Skeletal muscle cell (primary cell): ENCODE results near the gene ZBTB40.

ENCODE experiments used
- DNase-seq: peaks from one replicate; pipeline ENCODE4 v3.0.0-alpha.2; 2010; ENCODE audit warnings: low read depth
- H3K4me3 ChIP-seq: 2 replicates; pipeline ENCODE4 v1.5.1; 2011; ENCODE audit warnings: low read depth, mild to moderate bottlenecking, control low read depth, low read length, moderate library complexity

ZBTB40 gene, protein sequence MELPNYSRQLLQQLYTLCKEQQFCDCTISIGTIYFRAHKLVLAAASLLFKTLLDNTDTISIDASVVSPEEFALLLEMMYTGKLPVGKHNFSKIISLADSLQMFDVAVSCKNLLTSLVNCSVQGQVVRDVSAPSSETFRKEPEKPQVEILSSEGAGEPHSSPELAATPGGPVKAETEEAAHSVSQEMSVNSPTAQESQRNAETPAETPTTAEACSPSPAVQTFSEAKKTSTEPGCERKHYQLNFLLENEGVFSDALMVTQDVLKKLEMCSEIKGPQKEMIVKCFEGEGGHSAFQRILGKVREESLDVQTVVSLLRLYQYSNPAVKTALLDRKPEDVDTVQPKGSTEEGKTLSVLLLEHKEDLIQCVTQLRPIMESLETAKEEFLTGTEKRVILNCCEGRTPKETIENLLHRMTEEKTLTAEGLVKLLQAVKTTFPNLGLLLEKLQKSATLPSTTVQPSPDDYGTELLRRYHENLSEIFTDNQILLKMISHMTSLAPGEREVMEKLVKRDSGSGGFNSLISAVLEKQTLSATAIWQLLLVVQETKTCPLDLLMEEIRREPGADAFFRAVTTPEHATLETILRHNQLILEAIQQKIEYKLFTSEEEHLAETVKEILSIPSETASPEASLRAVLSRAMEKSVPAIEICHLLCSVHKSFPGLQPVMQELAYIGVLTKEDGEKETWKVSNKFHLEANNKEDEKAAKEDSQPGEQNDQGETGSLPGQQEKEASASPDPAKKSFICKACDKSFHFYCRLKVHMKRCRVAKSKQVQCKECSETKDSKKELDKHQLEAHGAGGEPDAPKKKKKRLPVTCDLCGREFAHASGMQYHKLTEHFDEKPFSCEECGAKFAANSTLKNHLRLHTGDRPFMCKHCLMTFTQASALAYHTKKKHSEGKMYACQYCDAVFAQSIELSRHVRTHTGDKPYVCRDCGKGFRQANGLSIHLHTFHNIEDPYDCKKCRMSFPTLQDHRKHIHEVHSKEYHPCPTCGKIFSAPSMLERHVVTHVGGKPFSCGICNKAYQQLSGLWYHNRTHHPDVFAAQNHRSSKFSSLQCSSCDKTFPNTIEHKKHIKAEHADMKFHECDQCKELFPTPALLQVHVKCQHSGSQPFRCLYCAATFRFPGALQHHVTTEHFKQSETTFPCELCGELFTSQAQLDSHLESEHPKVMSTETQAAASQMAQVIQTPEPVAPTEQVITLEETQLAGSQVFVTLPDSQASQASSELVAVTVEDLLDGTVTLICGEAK

GRCh38 chr1:22451702-22452480, at the start of gene ZBTB40:
Gene ZBTB40, plus strand, starts transcription at chr1:22451851. Its CDS starts 38,098 bp downstream, at chr1:22489949.
- DNase-seq, result peak; percentile 93
- peak within 1 kb of the TSS; percentile 85 for H3K4me3 ChIP-seq

DNA sequence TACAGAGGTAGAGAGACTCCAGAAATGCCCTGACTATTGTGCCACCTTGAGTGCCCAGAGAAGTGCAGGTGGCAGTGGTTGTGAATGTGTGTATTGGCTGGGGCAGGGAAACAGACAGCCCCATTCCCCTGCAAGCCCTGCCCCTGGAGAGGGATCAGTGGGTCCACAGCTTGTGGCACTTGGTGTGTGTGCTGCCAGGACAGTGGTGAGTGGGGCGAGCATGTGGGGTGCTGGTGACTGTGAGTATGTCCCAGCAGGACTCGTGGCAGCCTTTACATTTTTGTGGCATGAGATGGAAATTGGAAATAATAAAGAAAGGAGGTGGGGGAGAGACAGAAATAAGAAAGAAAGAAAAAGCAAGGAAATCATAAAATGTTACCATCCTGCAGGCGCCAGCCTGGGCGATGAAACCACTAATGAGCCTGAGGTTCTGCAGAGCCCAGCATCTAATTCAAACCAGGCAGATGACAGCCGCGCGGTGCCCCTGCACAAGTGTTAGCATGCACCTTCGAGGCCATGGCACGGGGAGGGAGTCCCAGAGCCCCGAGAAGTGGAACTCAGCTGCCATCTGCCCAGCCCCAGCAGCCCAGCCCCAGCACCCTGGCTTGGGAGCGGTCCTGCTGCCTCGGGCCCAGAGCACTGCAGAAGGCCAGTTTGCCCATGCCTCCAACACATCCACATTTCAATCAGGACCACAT, 49.1 kb upstream of the ZBTB40 start:
- no peak for DNase-seq
- no peak overlapping the region for H3K4me3 ChIP-seq

DNA sequence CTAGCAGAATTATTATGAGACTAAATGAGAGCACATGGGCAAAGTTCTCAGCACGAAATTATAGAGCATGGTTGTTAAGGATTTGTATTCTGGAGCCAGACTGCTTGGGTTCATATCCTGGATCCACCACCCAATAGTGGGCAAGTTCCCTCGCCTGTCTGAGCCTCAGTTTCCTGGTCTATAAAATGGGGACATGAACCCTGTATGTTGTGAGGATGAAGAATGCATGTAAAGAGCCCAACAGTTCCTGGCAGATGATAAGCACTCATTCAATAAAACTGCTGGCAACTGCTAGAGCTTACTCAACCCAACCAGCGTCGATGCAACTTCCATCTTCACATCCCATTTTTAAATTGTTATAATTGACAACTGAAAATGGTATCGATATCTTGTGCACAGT, 47.2 kb upstream of the ZBTB40 start:
- H3K4me3 ChIP-seq, result no peak overlapping the region
- no peak for DNase-seq

DNA sequence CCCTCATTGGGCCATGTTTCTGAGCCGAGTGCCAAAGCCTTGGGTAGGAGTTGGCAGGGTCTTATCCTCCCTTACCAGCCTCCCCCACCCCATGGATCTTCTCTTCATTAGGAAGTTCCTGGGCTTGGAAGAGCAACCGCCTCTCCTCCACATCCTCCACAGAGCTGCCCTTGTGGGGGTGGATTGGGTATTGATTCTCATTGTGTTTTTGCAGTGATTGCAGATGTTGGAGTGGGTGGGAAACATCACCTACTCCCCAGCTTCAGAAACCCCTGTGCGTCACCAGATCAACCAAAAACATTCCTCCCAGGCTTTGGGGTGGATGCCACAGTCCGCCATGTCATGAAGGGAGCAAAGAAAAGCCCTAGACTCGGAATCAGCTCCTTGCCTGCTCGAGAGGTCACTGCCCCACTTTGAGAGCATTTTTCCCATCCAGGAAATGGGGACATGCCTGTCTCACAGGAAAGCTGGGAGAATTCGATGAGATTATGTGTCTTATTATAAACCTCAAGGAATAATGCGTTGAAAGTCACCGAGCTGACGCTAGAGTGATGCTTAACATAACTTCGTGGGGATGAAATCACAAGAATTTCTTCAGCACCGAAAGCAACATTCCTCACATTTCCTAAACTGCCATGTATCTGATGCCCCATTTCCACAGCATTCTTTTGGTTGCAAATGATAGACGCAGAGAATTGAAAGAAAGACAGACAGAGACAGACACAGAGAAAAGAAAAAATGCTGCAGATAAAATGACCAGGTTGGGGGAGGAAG, 44.7 kb upstream of the ZBTB40 start:
- H3K4me3 ChIP-seq, result no peak overlapping the region

GRCh38 chr1:22408230-22408629, 43.4 kb upstream of the ZBTB40 start:
- no peak for DNase-seq
- H3K4me3 ChIP-seq, result no peak overlapping the region

More for the DNA sequence above, 44.7 kb upstream of the ZBTB40 start:
- no peak for DNase-seq

- no peak overlapping the region for H3K4me3 ChIP-seq
- no peak for DNase-seq
Measured at GRCh38 chr1:22410401-22410800, 41.2 kb upstream of the ZBTB40 start.

- no peak overlapping the region for H3K4me3 ChIP-seq
- no peak for DNase-seq
Measured at GRCh38 chr1:22410928-22411495, 40.6 kb upstream of the ZBTB40 start.

DNA sequence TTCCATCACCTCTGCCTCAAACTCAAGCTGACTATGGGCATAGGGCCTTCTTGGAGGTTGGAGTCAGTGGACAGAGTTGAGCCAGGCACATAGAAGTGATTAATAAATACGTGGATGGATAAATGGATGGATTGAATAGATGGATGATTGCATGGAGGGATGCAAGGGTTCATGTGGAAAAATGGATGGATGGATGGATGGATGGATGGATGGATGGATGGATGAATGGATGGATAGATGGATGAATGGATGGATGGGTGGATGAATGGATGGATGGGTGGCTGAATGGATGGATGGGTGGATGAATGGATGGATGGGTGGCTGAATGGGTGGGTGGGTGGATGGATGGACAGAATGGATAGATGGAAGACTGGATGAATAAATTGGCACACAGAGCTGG, 40.1 kb upstream of the ZBTB40 start:
- no peak for DNase-seq
- no peak overlapping the region for H3K4me3 ChIP-seq

- DNase-seq, result no peak
- no peak overlapping the region for H3K4me3 ChIP-seq
Measured at GRCh38 chr1:22412932-22413727, 38.5 kb upstream of the ZBTB40 start.

GRCh38 chr1:22413799-22414198, 37.9 kb upstream of the ZBTB40 start:
- H3K4me3 ChIP-seq, result no peak overlapping the region
- DNase-seq, result no peak

GRCh38 chr1:22414244-22414751, 37.4 kb upstream of the ZBTB40 start:
- no peak for DNase-seq
- no peak overlapping the region for H3K4me3 ChIP-seq

- no peak overlapping the region for H3K4me3 ChIP-seq
- DNase-seq, result no peak
Measured at GRCh38 chr1:22415489-22415888, 36.2 kb upstream of the ZBTB40 start.

- no peak overlapping the region for H3K4me3 ChIP-seq
- peak; percentile 25 for DNase-seq
Measured at GRCh38 chr1:22416555-22417454, 34.8 kb upstream of the ZBTB40 start.

- no peak for DNase-seq
- H3K4me3 ChIP-seq, result no peak overlapping the region
Measured at GRCh38 chr1:22417466-22417865, 34.2 kb upstream of the ZBTB40 start.

DNA sequence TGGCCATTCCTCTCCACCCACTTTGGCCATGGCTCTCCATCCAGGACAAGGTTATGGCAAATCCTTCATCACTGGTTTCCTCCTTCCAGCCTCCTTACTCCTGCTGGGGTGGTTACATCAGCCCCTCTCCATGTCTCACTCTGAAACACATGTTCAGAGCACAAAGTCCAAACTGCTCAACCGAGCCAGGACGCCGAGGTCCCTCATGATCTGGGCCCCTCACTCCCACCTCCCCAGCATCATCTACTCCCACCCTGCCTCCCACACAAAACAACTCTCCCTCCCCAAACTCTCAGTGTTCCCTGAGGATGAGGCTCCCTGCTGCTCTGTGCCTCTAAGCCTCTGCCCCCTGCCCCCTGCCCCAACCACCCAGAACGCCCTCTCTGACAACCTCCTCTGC, 33.3 kb upstream of the ZBTB40 start:
- DNase-seq, result no peak
- H3K4me3 ChIP-seq, result no peak overlapping the region
